GM18873 (cell line): ENCODE measurements around the gene ARHGEF1.

ENCODE experiments used
- ATAC-seq: cut with Tn5 transposase; IDR thresholded peaks from one replicate; pipeline ENCODE4 v1.9.1; 2021; ENCODE audit warnings: mild to moderate bottlenecking, moderate library complexity, moderate number of reproducible peaks; ENCODE audit not compliant: unreplicated experiment, low FRiP score

The ARHGEF1 gene

DNA sequence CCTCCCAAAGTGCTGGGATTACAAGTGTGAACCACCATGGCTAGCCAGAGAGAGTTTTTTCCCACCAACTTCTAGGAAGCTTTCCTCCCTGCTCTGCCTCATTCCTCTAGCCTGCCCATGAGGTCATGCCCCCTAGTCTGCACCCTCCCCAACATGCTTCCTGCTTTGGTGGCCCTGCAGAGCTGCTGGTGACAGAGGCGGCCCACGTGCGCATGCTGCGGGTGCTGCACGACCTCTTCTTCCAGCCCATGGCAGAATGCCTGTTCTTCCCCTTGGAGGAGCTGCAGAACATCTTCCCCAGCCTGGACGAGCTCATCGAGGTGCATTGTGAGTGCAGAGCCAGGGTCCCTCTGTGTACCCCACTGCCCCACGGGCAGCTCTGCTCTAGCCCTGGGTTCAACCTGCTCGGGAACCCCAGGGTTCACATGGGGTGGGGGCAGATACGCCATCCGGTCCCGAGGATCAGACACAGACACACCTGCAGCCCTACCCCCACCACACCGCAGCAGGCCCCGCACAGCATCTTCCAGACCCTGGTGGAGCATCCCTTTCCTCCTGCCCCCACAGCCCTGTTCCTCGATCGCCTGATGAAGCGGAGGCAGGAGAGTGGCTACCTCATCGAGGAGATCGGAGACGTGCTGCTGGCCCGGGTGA is 18.9 kb downstream of the ARHGEF1 start:
- ATAC-seq, result no peak

DNA sequence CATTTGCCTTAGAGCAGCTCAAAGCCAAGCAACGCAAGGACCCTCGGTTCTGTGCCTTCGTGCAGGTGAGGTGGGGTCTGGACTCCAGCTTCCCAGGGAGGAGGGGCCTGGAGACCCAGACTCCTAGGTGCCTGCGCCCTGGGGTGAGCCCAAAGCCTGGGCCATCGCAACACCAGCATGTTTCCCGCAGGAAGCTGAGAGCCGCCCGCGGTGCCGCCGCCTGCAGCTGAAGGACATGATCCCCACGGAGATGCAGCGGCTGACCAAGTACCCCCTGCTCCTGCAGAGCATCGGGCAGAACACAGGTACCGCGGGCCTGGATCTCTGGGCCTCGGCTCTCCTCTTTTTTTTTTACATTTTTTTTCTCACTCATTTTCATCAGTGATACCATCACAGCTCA is 19.6 kb downstream of the ARHGEF1 start:
- ATAC-seq, result no peak

DNA sequence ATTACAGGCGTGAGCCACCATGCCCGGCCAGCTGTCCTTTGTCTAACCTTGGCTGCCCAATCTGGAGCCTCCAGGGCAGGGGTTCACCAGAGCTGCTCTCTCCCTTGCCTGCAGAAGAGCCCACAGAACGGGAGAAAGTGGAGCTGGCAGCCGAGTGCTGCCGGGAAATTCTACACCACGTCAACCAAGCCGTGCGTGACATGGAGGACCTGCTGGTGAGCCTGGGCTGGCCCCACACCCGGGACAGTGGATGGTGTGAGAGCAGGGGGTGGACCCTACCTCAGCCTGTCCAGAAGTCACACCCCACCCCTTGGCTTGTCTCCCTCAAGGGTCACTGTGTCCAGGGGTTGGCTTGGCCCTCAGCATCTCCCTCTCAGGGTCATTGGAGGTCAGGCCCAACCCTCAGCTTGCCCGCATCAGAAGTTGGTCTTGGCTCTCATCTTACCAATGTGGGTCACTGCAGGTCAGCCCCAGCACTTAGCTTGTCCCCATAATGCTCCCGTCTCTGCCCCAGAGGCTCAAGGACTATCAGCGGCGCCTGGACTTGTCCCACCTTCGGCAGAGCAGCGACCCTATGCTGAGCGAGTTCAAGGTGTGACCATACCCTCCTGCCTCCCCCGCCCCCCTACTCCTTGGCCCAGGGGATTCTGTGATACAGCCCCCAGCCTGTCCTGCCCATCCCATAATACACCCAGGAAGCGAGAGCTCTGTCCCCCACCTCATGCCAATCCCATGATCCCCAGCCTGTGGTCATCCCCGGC is 20.4 kb downstream of the ARHGEF1 start:
- ATAC-seq, result no peak

DNA sequence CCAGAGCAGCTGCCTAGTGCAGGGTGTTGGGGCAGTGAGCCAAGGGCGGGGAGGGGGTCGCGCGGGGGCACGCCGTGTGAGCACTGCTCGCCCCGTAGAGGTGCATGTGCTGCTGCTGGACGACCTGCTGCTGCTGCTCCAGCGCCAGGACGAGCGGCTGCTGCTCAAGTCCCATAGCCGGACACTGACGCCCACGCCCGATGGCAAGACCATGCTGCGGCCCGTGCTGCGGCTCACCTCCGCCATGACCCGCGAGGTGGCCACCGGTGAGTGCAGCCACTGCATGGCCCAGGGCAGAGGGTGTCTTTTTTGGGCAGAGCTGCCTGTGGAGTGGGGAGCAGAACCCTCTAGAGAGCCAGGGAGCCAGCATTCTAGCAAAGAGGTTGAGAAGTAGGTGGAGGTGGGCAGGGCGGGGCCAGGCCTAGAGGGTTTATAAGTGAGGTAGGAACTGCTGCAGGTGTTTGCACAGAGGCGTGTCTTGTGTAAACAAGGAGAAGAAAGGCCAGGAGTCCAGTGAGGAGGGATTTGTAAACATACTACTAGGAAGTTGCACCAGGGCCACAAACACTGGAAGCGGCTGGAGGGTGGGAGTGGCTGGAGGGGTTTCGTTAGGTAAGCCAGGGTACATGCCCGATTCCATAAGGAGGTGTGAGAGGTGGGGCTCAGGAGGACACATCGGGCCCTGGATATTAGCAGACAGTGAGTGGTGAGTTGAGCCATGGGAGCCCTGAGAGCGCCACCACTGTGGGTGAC is 21.3 kb downstream of the ARHGEF1 start:
- ATAC-seq, result no peak

DNA sequence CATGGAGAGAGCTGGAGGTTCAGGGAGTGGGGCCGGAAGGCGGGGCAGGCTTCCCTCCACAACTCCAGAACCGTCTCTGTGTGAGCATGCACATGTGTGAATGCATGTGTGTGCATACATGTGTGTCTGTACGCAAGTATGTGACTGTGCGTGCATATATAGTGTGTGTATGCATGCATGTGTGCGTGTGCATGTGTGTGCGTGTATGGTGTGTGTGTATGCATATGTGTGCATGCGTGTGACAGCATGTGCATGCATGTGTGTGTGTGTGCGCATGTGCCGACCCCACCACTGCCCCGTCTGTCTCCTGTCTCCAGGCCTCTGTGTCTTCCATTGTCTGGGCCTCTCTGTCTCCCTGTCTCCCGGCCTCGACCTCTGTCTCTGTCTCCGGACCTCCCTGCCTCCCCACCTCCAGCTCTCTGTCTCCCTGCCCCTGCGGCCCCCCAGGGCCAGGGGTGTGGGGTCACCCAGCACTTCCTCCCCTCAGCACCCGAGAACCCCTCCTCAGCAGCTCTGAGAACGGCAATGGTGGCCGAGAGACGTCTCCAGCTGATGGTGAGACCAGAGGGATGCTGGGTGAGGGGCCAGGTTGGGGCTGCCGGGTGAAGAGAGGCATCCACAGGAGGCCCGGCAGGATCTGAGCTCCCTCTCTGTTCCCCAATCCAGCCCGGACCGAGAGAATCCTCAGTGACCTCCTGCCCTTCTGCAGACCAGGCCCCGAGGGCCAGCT is 22.5 kb downstream of the ARHGEF1 start:
- ATAC-seq, result no peak

DNA sequence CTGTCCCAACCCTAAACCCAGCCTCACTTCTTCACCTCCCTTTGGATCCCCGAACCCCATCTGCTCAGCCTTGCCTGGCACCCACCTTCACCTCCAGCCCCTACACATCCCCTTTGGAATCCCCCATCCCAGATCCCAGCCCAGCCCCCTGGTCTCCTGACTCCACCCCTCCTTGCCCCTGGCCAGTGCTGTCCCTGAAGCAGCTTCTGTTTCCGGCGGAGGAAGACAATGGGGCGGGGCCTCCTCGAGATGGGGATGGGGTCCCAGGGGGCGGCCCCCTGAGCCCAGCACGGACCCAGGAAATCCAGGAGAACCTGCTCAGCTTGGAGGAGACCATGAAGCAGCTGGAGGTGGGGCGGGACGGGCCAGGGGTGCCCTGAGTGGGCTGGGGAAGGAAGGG is 23.3 kb downstream of the ARHGEF1 start:
- ATAC-seq, result no peak

DNA sequence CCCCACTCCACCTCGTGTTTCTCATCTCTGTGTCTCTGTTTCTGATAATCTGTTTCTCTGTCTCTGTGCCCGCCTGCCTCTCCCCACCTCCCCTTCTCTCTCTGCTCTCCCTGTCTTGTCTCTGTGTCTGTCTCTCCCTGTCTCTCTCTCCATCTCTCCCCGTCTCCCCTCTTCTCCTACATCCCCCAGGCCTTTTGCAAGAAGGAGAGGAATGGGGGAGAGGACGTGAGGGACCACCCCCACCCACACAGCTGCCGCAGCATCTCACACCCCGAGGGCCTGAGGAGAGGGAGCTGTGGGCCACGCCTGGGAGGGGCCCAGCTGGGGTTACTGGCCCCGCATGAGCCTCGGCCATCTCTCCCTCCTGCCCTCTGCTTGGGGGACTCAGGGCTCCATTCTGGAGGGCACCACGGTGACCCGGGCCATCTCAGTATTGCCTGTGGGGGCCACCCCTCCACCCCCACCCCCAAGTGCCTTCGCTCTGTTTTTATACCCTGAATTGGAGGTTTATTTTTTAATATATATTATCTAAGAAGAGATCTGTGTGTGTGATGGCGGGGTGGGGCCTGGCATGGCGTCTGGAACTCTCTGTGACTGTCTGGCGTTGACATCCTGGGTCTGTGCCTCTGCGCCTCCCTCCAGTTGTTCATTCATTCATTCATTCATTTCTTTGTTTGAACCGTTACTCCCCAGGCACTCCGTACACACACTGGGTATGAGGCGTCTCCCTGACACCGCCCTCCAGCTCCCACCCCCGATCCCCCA is 24.1 kb downstream of the ARHGEF1 start:
- ATAC-seq, result no peak

DNA sequence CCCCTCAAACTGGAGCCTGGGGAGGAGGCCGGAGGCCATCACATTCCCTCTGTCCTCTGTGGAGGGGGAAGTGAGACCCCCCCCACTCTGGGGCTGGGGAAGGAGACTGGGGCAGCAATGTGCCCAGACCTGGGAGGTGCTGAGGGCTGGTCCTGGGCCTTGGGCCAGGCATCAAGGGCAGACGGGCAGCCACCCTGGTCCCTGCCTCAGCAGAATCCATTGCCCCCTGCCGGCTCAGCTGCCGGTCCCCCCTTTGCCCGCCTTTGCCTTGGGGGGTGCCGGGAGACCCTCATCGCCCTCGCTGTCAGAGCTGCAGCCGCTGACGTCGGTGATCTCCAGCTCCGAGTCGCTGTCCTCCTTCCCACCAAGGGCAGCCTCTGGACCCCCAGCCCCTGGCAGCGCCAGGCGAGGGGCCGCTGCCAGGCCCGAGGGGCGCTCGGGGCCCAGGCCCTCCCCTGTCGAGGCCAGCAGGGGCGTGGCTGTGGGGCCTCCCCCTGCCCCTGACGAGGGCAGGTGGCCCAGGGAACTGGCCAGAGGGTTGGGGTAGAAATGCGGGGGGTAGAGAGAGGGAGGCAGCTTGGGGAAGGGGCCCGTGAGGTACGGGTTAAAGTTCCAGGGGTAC is 25.1 kb downstream of the ARHGEF1 start:
- ATAC-seq, result no peak

DNA sequence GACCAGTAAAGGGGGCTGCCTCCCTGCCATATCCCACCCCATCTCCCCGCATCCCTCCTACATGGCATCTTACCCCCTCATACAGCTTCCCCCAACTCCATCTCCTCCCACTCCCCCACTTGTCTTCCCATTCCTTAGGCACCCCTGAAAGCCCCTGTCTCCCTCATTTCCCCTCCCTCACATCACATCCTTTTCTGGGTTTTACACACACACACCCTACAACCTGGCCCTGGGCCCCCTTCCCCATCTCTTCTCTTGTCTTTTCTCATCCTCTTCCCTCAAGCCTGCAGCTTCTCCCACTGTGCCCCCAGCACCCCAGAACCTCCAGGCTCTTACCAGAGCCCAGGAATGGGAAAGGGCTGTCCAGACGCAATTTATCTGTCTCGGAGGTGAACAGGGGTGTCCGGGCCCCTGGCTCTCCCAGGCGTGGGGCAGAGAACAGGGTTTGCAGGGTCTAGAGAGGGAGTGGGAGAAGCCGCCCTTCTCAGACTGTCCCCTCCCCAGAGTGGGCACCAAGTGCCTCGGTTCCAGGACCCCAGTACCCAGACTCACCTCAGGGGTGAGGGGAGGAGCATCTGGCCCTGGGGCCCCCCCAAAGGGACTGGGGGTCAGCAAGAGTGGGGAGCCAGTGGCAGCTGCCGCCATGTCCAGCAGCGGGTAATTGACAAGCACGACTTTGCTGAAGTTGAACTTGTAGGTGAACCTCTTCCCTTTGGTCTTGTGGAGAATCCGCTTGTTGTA is 25.9 kb downstream of the ARHGEF1 start:
- no peak for ATAC-seq

DNA sequence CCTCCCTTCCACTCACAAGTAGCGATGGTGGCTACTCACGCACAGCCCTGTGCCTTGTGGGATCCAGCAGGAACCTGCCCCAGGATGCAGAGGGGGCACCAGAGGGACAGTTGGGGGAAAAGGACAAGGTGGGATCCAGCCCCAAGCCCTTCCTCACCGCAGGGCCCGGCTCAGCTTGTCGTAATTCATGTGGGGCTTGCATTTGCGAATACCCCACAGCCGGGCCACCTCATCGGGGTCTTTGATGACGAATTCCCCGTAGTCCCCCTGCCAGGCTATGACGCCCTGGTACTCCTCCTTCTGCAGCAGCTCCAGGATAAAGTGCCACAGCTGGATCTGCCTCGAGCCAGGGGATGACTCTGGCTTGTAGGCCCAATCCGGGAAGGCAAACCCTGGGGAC is 26.7 kb downstream of the ARHGEF1 start:
- ATAC-seq, result no peak

DNA sequence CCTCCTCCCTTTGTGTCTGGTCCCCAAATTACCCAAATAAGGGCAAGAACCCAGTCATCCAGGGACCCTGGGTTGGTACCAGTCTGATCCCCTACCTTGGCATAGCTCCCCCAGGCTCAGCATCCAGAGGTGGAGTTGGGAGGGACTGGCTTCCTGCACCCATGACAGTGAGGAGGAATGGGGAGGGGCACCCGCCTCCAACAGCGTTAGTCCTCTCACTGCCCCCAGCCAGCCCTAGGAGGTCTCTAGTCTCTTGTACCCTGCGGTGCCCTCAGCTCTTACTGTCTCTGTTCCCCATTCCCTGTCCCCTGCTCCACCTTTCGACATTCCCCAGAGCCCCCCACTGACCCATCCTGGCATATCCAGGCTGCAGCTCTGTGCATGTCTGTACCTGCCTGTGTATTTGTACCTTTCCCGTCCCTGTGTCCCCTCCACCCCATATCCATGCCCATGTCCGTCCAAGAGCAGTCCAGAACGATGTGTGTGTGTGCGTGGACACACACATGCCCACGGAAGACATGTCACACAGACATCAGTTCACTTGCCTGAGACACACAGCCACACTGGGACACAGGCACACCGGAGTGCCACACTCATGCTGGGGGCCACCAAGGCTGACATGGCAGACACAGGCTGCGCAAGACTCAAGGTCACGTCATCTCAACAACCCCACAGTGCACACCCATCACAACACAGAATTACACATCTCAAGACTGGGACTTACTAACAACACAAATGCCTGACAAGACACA is 27.4 kb downstream of the ARHGEF1 start:
- ATAC-seq, result no peak

DNA sequence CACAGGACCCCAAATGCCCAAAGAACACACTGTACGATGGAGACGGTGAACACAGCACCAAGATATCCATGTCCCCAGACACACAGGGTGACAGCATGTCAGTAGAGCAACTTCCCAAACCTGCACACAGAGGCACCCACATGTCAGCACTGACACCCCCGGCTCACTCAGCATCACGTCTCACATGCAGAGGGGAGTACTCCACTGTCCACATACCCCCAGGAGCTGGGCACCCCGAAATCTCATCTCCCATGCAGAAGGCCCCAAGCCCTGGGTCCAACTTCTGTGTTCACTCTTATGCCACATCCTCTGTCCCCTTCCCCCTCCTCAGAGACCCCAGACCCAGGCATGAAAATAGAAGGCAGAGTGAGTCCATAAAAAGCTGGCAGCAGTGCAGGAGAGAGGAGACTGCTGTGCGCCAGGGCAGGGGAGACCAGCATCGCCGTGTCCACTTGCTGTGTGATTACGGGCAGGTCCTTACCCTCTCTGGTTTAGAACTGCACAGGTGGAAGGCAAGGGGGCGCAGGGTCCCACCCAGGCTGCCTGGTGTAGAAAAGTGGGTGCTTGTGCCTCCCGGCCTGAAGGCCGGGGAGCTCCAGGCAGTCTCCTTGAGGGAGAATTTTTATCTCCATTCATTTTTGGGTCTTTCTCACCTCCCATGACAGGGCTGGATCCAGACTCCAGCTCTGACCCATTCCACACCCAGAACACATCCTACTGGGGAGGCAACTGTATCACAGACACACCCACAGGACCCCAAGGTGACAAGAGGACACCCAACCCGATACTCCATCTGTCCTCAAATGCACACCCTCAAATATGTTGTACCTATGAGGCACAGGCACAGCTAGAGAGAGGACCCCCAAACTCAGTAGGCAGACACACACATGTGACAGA is 28.3 kb downstream of the ARHGEF1 start:
- no peak for ATAC-seq

DNA sequence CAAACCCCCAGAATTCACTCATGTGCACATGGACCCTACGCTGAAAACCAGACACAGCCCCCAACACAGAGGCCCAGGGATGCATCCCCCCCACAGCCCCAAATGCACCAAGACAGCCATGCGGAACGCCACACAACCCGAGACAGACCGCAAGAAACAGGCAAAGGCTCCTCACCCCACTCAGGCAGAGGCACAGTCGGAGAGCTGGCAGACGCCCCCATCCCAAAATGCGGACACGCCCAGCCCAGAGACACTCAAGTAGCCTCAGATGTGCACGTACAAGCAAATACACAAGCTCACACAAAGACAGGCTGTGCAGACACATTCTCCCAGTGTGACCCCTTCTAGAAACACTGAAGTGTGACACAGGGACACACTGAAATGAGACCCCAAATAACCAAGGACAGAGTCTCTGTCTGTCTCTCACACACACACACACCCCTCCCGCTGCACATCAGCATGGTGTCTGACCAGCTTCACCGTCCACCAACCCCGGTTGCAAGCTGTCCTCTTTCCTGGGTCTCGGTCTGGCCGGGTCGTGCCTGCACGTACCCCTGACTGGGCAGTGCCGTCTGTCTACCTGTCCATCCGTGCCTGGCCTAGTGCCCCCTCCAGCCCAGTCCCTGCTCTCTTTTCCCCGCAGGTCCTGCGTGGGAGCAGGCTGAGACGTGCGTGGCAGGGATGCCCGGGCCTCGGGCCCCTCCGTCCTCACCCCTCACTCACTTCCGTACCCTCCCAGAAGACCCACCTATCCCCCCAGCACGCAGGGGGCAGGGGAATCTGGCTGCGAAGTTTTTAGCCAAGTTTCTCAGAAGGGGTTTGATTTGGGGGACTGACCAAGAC is 29.1 kb downstream of the ARHGEF1 start:
- ATAC-seq, result no peak

DNA sequence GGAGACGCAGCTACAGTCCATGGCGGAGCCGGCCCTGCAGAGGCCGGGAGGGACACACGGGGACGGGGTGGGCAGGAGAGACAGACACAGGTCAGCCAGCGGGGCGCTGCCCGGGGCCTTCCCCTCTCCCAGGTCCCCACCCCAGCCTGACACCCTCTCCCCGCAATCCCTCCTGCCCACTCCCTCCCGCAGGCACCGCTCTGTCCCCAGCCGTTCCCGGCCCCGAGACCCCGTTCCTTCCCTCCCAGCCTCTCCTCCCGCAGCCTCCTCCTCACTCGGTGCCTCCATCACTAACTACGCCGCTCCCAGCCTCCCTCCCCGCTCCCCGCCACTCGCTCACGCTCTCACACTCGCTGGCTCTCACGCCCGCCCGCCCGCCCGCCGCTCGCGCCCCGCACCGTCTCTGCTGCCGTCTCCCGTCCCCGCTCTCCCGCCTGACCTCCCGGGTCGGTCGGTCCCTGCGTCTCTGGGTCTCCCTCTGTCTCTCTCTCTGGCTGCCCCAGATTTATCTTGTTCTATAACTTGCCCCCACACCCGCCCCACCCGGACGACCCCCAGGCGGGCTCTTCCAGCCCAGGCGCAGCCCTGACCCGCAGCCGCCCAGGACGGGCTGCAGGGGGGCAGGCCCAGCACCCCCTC is 30.0 kb downstream of the ARHGEF1 start:
- ATAC-seq, result no peak

DNA sequence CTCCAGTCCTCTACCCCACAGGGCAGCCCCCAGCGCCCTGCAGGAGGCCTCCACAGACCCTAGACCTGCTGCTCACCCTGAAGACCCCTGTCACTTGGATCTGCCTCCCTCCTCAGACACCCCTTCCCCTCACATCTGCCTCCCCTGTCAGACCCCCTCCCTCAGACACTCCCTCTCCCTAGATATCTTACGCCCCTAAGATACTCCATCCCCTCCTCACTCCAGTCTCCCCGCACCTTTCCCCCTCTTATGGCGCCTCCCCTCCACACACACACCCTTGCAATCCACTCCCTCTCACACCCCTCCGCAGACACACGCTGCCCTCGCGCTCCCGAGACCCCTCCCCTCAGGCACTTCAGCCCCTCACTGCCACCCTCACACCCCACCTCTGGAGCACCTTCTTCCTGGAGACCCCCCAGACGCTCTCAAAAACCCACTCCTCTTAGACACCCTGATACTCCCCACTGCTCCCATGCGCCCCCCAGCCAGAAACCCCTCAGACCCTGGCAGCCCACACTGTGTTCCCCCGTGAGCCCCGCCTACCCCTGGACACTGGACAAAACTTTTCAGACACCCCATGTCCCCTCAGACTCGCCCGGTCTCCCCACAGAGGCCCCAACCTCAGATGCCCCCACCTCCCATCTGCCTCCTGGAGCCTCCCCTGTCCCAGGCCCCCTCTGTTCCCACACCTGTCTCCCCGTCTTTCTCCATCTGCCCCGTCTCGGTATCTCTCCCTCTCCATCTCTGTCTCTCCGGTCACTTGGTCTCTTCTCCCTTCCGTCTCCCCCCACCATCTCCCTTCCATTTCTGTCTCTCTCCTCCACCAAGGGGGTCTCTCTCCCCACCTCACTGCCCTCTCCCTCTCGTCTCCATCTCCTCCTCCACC is 30.8 kb downstream of the ARHGEF1 start:
- no peak for ATAC-seq
